GM19372 (cell line): ENCODE measurements around the gene PAX9.

Source experiments
- ATAC-seq: cut with Tn5 transposase; IDR thresholded peaks from one replicate; pipeline ENCODE4 v1.9.1; 2021; ENCODE audit warnings: mild to moderate bottlenecking, low read depth, moderate library complexity; ENCODE audit not compliant: unreplicated experiment

The PAX9 gene

GRCh38 chr14:36655571-36655962, 6.1 kb upstream of the PAX9 start:
- ATAC-seq: no peak

GRCh38 chr14:36655963-36656686, 5.5 kb upstream of the PAX9 start:
- no peak for ATAC-seq

GRCh38 chr14:36656687-36657398, 4.8 kb upstream of the PAX9 start:
- no peak for ATAC-seq

GRCh38 chr14:36657399-36658122, 4.1 kb upstream of the PAX9 start:
- ATAC-seq: no peak

- no peak for ATAC-seq
Observed at GRCh38 chr14:36658123-36659009, 3.3 kb upstream of the PAX9 start.

- no peak for ATAC-seq
Observed at GRCh38 chr14:36659010-36659821, 2.4 kb upstream of the PAX9 start.

- no peak for ATAC-seq
Observed at GRCh38 chr14:36659822-36660735, 1.6 kb upstream of the PAX9 start.

- no peak for ATAC-seq
Observed at GRCh38 chr14:36660736-36661505, 739 bp upstream of the PAX9 start.

GRCh38 chr14:36662258-36662542, 540 bp downstream of the PAX9 start:
- no peak for ATAC-seq

- ATAC-seq: no peak
Observed at GRCh38 chr14:36662543-36663403, 1.1 kb downstream of the PAX9 start.

GRCh38 chr14:36663404-36664321, 2.0 kb downstream of the PAX9 start:
- no peak for ATAC-seq

- ATAC-seq: no peak
Observed at GRCh38 chr14:36664322-36665193, 2.9 kb downstream of the PAX9 start.

GRCh38 chr14:36665887-36666415, 4.3 kb downstream of the PAX9 start:
- ATAC-seq: no peak

GRCh38 chr14:36666416-36667206, 5.0 kb downstream of the PAX9 start:
- no peak for ATAC-seq
